Measurements from ENCODE around the gene DLG1.

DLG1 gene

GRCh38 chr3:196995027-196995426 is 303.4 kb downstream of the DLG1 start:
- Mint-ChIP-seq H3K9me3 (no peaks in the 10 kb centered on the region), H3K4me3 (no peak overlapping the region), H3K4me1 (no peaks in the 10 kb centered on the region), H3K27me3 (no peaks in the 10 kb centered on the region), H3K36me3 (no peaks in the 10 kb centered on the region), H3K27ac (no peak overlapping the region)
- no peak for ATAC-seq

DNA sequence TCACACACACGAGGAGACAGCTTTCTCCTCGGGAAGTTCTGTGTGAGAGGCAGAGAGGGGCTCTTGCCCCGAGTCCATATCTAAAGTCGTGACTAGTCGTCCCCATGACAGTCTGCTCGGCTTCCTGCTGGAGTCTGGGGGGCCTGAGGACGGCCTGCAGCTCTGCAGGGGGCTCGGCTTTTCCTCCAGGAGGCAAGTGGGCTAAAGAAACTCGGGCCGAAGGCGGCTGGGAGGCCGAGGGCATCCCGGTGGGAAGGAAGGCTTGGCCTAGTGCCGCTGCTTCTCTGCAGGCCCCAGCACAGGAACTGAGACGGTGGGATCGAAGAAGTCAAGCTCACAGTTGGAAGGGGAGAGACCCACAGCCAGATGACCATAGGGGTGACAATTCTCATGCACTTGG is 304.4 kb downstream of the DLG1 start:
- H3K4me1 Mint-ChIP-seq, result no peaks in the 10 kb centered on the region
- no peaks in the 10 kb centered on the region for H3K9me3 Mint-ChIP-seq
- H3K4me3 Mint-ChIP-seq, result no peak overlapping the region
- no peak for ATAC-seq
- no peak overlapping the region for H3K27ac Mint-ChIP-seq
- H3K27me3 Mint-ChIP-seq, result no peaks in the 10 kb centered on the region
- H3K36me3 Mint-ChIP-seq, result no peaks in the 10 kb centered on the region

Data from stimulated activated memory B cell treated with anti-CD40 and anti-IgM and Interleukin-4, amounts not matched to agents 10 μg/mL and 1 μg/mL and 100 μg/mL, for 72 hours (primary cell).